Measurements from ENCODE around the gene EXOC3.

The EXOC3 gene

DNA sequence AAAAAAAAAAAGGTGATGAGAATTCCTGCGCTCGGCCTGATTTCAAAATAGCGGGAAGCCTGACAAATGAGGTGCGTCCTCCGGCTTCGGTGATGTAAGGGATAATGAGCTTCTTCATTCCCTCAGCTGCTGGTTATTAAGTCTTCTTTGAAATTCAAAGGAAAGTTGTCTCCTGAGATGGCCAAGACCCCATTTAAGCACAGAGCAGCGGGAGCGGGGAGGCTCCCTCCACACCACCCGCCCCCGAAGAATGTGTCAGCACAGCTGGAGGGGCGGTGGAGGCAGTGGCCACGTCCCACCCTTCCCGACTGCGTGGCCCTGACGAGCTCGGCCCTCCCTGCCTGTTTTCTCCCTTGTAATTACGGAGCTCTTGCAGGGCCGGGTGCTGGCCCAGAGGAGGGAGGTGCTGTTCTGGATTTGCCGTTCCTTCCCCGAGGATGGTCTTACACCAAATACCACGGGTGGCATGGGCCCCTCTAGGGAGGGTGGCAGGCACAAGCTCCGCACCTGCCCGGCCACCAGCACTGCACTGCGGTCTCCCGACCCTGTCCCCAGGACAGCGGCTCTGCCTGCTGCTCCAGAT, 50.2 kb downstream of the EXOC3 start:
- DNase-seq = no peak
- Histone ChIP-seq H3K27ac (ENCODE audit: insufficient read depth, low read length, poor library complexity, severe bottlenecking) (no peak overlapping the region), H3K4me1 (ENCODE audit: control insufficient read depth, insufficient read depth, low read length, poor library complexity, severe bottlenecking) (no peaks in the 10 kb centered on the region), H3K27me3 (replicated peaks; ENCODE audit: control insufficient read depth, insufficient read depth, low read length, poor library complexity, severe bottlenecking) (no peaks in the 10 kb centered on the region), H3K4me3 (ENCODE audit: insufficient read depth, low read depth, low read length, poor library complexity, severe bottlenecking) (no peak overlapping the region), H3K9me3 (ENCODE audit: control insufficient read depth, low read length) (no peaks in the 10 kb centered on the region), H3K36me3 (ENCODE audit: control insufficient read depth, insufficient read depth, low read length) (no peaks in the 10 kb centered on the region)

DNA sequence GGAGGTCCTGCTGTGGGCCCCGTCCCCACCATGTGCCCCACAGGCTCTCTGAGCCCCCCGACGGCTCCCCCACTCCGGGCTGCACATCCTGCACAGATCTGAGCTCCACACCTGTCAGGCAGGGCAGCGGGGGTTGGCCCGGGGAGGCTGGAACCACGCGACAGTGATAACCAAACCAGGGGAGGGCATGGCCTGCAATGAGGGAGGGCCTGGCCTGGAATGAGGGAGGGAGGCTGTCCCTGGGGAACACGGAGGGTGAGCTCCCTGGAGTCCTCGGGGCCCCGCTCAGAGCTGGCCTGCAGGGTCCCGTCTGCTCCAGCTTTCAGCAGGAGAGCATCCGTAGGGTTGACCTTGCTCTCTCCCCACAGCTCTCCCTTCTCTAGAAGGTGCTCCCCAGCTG, 50.8 kb downstream of the EXOC3 start:
- no peaks in the 10 kb centered on the region for H3K9me3 ChIP-seq (ENCODE audit: control insufficient read depth, low read length)
- no peak overlapping the region for H3K4me3 ChIP-seq (ENCODE audit: insufficient read depth, low read depth, low read length, poor library complexity, severe bottlenecking)
- no peaks in the 10 kb centered on the region for H3K4me1 ChIP-seq (ENCODE audit: control insufficient read depth, insufficient read depth, low read length, poor library complexity, severe bottlenecking)
- no peaks in the 10 kb centered on the region for H3K27me3 ChIP-seq (replicated peaks; ENCODE audit: control insufficient read depth, insufficient read depth, low read length, poor library complexity, severe bottlenecking)
- no peaks in the 10 kb centered on the region for H3K36me3 ChIP-seq (ENCODE audit: control insufficient read depth, insufficient read depth, low read length)
- no peak for DNase-seq
- no peak overlapping the region for H3K27ac ChIP-seq (ENCODE audit: insufficient read depth, low read length, poor library complexity, severe bottlenecking)

DNA sequence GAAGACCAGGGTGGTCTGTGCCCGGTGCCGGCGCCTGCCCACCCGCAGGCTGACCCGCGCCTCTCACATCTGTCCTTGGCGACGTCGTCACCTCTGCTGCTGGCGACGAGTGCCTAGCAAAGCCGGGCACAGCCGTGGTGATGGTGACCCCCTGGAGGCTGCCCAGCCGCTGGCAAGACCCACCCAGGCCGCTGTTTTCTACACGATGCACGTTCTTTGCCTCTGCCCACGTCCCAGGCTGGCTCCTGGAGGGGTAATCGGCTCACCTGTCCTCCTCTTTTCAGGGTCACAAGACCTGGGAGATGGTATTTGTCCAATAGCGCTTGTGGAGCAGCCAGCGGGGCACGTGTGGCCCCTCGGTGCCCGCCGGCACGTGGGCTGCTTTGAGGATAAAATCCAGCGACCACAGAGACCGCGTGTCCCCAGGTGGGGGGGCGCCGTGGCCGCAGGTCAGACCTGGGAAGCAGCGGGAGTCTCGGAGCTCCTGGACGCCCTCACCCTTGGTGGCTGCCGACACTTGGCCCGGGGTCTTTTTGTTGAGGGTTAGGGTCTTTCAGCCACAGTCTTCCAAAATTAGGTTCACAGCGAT, 51.8 kb downstream of the EXOC3 start:
- Histone ChIP-seq H3K27me3 (replicated peaks; ENCODE audit: control insufficient read depth, insufficient read depth, low read length, poor library complexity, severe bottlenecking) (no peaks in the 10 kb centered on the region), H3K27ac (ENCODE audit: insufficient read depth, low read length, poor library complexity, severe bottlenecking) (no peak overlapping the region), H3K36me3 (ENCODE audit: control insufficient read depth, insufficient read depth, low read length) (no peaks in the 10 kb centered on the region), H3K9me3 (ENCODE audit: control insufficient read depth, low read length) (no peaks in the 10 kb centered on the region), H3K4me1 (ENCODE audit: control insufficient read depth, insufficient read depth, low read length, poor library complexity, severe bottlenecking) (no peaks in the 10 kb centered on the region), H3K4me3 (ENCODE audit: insufficient read depth, low read depth, low read length, poor library complexity, severe bottlenecking) (no peak overlapping the region)
- no peak for DNase-seq

DNA sequence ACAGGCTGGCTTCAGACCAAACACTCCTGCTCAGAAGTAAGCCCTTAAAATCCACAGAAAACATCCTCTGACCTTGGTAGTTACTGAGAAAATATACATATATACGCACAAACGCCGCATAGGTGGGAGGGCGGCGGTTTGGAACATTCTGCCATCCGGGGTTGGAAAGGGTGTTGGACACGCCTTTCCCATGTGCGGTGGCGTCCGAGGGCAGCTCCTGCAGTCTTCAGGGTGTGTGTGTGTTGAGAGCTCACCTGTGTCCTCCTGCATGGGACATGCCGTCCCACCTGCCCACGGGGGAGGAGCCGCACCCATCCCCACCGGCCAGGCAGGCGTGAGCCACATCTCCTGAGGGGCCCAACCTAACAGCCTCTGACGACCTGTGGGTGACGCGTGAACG, 53.1 kb downstream of the EXOC3 start:
- H3K9me3 ChIP-seq (ENCODE audit: control insufficient read depth, low read length) = no peaks in the 10 kb centered on the region
- no peak overlapping the region for H3K27ac ChIP-seq (ENCODE audit: insufficient read depth, low read length, poor library complexity, severe bottlenecking)
- DNase-seq = no peak
- no peaks in the 10 kb centered on the region for H3K36me3 ChIP-seq (ENCODE audit: control insufficient read depth, insufficient read depth, low read length)
- peaks cover 4% of the 10 kb centered on the region for H3K27me3 ChIP-seq (replicated peaks; ENCODE audit: control insufficient read depth, insufficient read depth, low read length, poor library complexity, severe bottlenecking)
- H3K4me3 ChIP-seq (ENCODE audit: insufficient read depth, low read depth, low read length, poor library complexity, severe bottlenecking) = no peak overlapping the region
- H3K4me1 ChIP-seq (ENCODE audit: control insufficient read depth, insufficient read depth, low read length, poor library complexity, severe bottlenecking) = no peaks in the 10 kb centered on the region

GRCh38 chr5:497090-497700, 54.2 kb downstream of the EXOC3 start:
- no peaks in the 10 kb centered on the region for H3K36me3 ChIP-seq (ENCODE audit: control insufficient read depth, insufficient read depth, low read length)
- no peak overlapping the region for H3K4me3 ChIP-seq (ENCODE audit: insufficient read depth, low read depth, low read length, poor library complexity, severe bottlenecking)
- DNase-seq = no peak
- H3K4me1 ChIP-seq (ENCODE audit: control insufficient read depth, insufficient read depth, low read length, poor library complexity, severe bottlenecking) = no peaks in the 10 kb centered on the region
- H3K27me3 ChIP-seq (replicated peaks; ENCODE audit: control insufficient read depth, insufficient read depth, low read length, poor library complexity, severe bottlenecking) = peaks cover 14% of the 10 kb centered on the region
- no peaks in the 10 kb centered on the region for H3K9me3 ChIP-seq (ENCODE audit: control insufficient read depth, low read length)
- H3K27ac ChIP-seq (ENCODE audit: insufficient read depth, low read length, poor library complexity, severe bottlenecking) = no peak overlapping the region

DNA sequence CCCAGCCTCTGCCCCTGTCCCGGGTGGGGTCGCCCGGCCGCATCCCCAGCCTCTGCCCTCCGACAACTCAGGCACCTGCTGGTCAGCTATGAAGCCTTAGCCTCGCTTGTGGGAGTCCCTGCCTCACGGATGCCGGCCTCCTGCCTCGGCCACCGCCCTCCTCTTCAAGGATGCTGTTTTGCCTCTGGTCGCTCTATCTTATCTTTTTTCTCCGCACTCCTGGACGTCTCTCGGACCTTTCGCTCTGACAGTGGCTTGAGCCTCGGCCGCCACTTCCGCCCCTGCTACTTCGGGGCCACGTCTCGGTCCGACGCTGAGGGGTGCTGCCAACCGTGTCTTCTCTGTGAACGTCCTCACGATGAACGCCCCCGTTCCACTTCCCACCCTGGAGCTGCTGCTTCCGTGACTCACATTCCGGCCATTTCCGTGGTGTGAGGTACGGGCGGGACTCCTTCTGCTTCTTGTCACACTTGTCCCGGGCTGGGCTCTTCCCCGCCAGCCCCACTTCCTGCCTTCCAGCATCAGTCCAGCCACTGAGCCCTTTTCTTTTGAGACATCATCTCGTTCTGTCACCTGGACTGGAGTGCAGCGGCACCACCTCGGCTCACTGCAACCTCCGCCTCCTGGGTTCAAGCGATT, 55.0 kb downstream of the EXOC3 start:
- no peak for DNase-seq
- Histone ChIP-seq H3K4me3 (ENCODE audit: insufficient read depth, low read depth, low read length, poor library complexity, severe bottlenecking) (no peak overlapping the region), H3K36me3 (ENCODE audit: control insufficient read depth, insufficient read depth, low read length) (no peaks in the 10 kb centered on the region), H3K4me1 (ENCODE audit: control insufficient read depth, insufficient read depth, low read length, poor library complexity, severe bottlenecking) (no peaks in the 10 kb centered on the region), H3K27me3 (replicated peaks; ENCODE audit: control insufficient read depth, insufficient read depth, low read length, poor library complexity, severe bottlenecking) (peaks cover 17% of the 10 kb centered on the region), H3K27ac (ENCODE audit: insufficient read depth, low read length, poor library complexity, severe bottlenecking) (no peak overlapping the region), H3K9me3 (ENCODE audit: control insufficient read depth, low read length) (no peaks in the 10 kb centered on the region)

DNA sequence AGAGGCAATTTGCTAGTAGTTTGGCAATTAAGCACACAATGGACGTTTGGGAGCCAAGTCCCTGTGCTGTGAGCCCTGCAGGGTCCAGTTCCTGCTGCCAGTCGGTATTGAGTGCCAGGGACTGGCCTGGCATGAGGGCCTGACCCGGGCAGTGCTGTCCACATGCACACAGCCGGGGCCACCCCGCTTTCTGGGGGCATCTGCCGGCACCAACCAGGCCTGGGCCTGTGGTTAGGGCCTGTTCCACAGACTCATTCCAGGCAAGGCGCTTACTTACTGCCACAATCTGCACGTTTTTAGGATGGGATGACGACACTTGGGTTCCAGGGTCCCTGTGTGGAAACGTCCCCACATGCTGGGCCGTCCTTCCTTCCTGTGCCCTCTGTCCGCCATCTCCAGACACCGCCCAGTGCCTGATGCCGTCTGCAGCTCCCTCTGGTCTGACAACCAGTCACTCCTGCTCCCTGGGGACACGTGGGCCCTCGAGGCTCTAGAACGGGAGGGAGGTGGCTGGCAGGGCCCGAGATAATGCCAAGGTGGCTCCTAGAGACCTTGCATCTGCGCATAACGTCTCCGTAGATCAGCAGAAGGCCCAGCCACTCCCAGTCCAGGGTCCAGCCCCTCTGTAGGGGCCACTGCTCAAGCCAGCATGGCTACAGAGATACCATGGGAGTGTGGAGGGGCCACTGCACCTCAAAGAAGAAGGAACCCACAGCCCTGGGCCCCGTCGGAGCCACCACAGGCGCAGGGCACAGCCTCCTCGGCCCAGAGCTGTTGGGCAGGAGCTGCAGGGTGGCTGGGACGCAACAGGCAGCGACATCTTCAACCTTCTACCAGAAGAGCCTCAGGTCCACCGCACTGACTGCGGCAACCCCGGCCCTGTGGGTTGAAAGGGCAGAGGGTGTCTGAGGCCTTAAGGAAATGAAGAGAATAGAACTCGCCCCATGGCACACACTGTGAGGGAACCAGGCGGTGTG, 56.5 kb downstream of the EXOC3 start:
- H3K27me3 ChIP-seq (replicated peaks; ENCODE audit: control insufficient read depth, insufficient read depth, low read length, poor library complexity, severe bottlenecking) = peaks cover 17% of the 10 kb centered on the region
- DNase-seq = no peak
- no peaks in the 10 kb centered on the region for H3K4me1 ChIP-seq (ENCODE audit: control insufficient read depth, insufficient read depth, low read length, poor library complexity, severe bottlenecking)
- H3K36me3 ChIP-seq (ENCODE audit: control insufficient read depth, insufficient read depth, low read length) = no peaks in the 10 kb centered on the region
- H3K27ac ChIP-seq (ENCODE audit: insufficient read depth, low read length, poor library complexity, severe bottlenecking) = no peak overlapping the region
- H3K4me3 ChIP-seq (ENCODE audit: insufficient read depth, low read depth, low read length, poor library complexity, severe bottlenecking) = no peak overlapping the region
- no peaks in the 10 kb centered on the region for H3K9me3 ChIP-seq (ENCODE audit: control insufficient read depth, low read length)

GRCh38 chr5:500491-500890, 57.5 kb downstream of the EXOC3 start:
- H3K36me3 ChIP-seq (ENCODE audit: control insufficient read depth, insufficient read depth, low read length) = no peaks in the 10 kb centered on the region
- H3K4me1 ChIP-seq (ENCODE audit: control insufficient read depth, insufficient read depth, low read length, poor library complexity, severe bottlenecking) = no peaks in the 10 kb centered on the region
- H3K9me3 ChIP-seq (ENCODE audit: control insufficient read depth, low read length) = no peaks in the 10 kb centered on the region
- DNase-seq = no peak
- H3K27me3 ChIP-seq (replicated peaks; ENCODE audit: control insufficient read depth, insufficient read depth, low read length, poor library complexity, severe bottlenecking) = peaks cover 17% of the 10 kb centered on the region
- H3K27ac ChIP-seq (ENCODE audit: insufficient read depth, low read length, poor library complexity, severe bottlenecking) = no peak overlapping the region
- H3K4me3 ChIP-seq (ENCODE audit: insufficient read depth, low read depth, low read length, poor library complexity, severe bottlenecking) = no peak overlapping the region

GRCh38 chr5:501105-501830, 58.3 kb downstream of the EXOC3 start:
- DNase-seq = no peak
- Histone ChIP-seq H3K4me3 (ENCODE audit: insufficient read depth, low read depth, low read length, poor library complexity, severe bottlenecking) (no peak overlapping the region), H3K27ac (ENCODE audit: insufficient read depth, low read length, poor library complexity, severe bottlenecking) (no peak overlapping the region), H3K27me3 (replicated peaks; ENCODE audit: control insufficient read depth, insufficient read depth, low read length, poor library complexity, severe bottlenecking) (peaks cover 17% of the 10 kb centered on the region), H3K9me3 (ENCODE audit: control insufficient read depth, low read length) (no peaks in the 10 kb centered on the region), H3K36me3 (ENCODE audit: control insufficient read depth, insufficient read depth, low read length) (no peaks in the 10 kb centered on the region), H3K4me1 (ENCODE audit: control insufficient read depth, insufficient read depth, low read length, poor library complexity, severe bottlenecking) (no peaks in the 10 kb centered on the region)

All from effector memory CD4-positive, alpha-beta T cell (primary cell).